ENCODE results near the gene TAGLN2. TPM values are rescaled to one million over a fixed set of nuclear protein-coding genes. Genes with fewer than 3 reads are reported as not detected.

Gene TAGLN2
- total and polyA plus RNA-seq, 10 of the 15 experiments (the other 5 are each of a cell fraction or from before 2014, with no cell fraction given) = 155 to 611 (median 363) TPM

DNA sequence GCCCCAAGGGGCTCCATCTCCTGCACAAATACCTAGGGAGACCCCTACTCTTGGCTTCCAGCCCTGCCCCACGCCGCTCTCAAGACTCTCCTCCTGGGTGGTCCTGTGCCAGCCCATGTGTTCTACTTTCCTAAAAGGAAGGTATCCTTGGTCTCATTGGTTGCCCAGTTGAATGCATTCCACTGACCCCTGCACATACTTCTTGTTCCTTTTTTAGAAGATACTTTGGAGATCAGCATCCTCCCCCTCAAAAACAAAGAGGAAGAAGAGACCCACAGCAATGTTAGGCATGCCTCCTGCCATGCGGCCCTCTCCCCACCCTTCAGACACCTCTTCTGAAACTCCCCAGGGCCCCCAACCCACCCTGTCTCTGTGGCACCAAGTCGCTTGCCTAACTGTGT is 24.7 kb upstream of the TAGLN2 start:
- no peaks in the 10 kb centered on the region for H3K9me3 ChIP-seq (replicated peaks; ENCODE audit: control insufficient read depth, insufficient read depth, low read length)
- POLR2A ChIA-PET = no interaction called here

More for the DNA sequence above, 24.7 kb upstream of the TAGLN2 start:
- H3K9ac ChIP-seq (ENCODE audit: control insufficient read depth, insufficient read depth, low read length) = no peak overlapping the region
- ChIA-PET CTCF (interaction anchor here (1.0 to 2.0 kb wide), 3 partner anchors 14 to 66 kb away, joined by 3 to 6 read pairs (median 3); no protein-coding TSS in a partner anchor), SMC1A (ENCODE audit: uncharacterized antibody, unreplicated experiment) (no interaction called here), RAD21 (ENCODE audit: unreplicated experiment) (no interaction called here)
- no peak for ATAC-seq
- TF ChIP-seq, protein P1, sequence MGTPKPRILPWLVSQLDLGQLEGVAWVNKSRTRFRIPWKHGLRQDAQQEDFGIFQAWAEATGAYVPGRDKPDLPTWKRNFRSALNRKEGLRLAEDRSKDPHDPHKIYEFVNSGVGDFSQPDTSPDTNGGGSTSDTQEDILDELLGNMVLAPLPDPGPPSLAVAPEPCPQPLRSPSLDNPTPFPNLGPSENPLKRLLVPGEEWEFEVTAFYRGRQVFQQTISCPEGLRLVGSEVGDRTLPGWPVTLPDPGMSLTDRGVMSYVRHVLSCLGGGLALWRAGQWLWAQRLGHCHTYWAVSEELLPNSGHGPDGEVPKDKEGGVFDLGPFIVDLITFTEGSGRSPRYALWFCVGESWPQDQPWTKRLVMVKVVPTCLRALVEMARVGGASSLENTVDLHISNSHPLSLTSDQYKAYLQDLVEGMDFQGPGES (IDR thresholded peaks at IDR 0.05) = no peak
- TF ChIP-seq ZBTB11 (CRISPR knock-in tag; IDR thresholded peaks at IDR 0.05) (no peak), NFIC (IDR thresholded peaks at IDR 0.05; ENCODE audit: low read depth, low read length) (no peak), FOXM1 (IDR thresholded peaks at IDR 0.05; ENCODE audit: low read depth, low read length) (no peak), MYC (IDR thresholded peaks at IDR 0.05; ENCODE audit: insufficient read depth, insufficient read length, insufficient replicate concordance, low read length, severe bottlenecking) (no peak), MXI1 (IDR thresholded peaks at IDR 0.05; ENCODE audit: low read depth, low read length) (no peak), POLR2A (IDR thresholded peaks at IDR 0.05; ENCODE audit: low read depth, low read length) (no peak), ASH2L (IDR thresholded peaks at IDR 0.05; ENCODE audit: borderline replicate concordance, low read depth) (no peak), TCF3 (IDR thresholded peaks at IDR 0.05; ENCODE audit: borderline replicate concordance, insufficient read depth, low read depth, low read length) (no peak), RAD21 (IDR thresholded peaks at IDR 0.05; ENCODE audit: insufficient read depth, low read depth, low read length) (no peak), RCOR1 (conservative IDR thresholded peaks at IDR 0.05; ENCODE audit: low read depth, low read length) (no peak)
- TF ChIP-seq, protein P2, sequence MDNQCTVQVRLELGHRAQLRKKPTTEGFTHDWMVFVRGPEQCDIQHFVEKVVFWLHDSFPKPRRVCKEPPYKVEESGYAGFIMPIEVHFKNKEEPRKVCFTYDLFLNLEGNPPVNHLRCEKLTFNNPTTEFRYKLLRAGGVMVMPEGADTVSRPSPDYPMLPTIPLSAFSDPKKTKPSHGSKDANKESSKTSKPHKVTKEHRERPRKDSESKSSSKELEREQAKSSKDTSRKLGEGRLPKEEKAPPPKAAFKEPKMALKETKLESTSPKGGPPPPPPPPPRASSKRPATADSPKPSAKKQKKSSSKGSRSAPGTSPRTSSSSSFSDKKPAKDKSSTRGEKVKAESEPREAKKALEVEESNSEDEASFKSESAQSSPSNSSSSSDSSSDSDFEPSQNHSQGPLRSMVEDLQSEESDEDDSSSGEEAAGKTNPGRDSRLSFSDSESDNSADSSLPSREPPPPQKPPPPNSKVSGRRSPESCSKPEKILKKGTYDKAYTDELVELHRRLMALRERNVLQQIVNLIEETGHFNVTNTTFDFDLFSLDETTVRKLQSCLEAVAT (IDR thresholded peaks at IDR 0.05) = no peak
- TF ChIP-seq, protein P3, sequence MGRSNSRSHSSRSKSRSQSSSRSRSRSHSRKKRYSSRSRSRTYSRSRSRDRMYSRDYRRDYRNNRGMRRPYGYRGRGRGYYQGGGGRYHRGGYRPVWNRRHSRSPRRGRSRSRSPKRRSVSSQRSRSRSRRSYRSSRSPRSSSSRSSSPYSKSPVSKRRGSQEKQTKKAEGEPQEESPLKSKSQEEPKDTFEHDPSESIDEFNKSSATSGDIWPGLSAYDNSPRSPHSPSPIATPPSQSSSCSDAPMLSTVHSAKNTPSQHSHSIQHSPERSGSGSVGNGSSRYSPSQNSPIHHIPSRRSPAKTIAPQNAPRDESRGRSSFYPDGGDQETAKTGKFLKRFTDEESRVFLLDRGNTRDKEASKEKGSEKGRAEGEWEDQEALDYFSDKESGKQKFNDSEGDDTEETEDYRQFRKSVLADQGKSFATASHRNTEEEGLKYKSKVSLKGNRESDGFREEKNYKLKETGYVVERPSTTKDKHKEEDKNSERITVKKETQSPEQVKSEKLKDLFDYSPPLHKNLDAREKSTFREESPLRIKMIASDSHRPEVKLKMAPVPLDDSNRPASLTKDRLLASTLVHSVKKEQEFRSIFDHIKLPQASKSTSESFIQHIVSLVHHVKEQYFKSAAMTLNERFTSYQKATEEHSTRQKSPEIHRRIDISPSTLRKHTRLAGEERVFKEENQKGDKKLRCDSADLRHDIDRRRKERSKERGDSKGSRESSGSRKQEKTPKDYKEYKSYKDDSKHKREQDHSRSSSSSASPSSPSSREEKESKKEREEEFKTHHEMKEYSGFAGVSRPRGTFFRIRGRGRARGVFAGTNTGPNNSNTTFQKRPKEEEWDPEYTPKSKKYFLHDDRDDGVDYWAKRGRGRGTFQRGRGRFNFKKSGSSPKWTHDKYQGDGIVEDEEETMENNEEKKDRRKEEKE (IDR thresholded peaks at IDR 0.05) = no peak
- no peak for DNase-seq (ENCODE audit: low read depth, low spot score)
- intact Hi-C loops (cut with micrococcal nuclease; ENCODE audit: unreplicated experiment) (no loop called here), in situ Hi-C loops (cut with MboI) (no loop called here)
- 22% methylated on average over 4 of the region's 4 CpGs for WGBS (ENCODE audit: insufficient coverage, insufficient replicate concordance, low lambda C conversion rate, missing lambda C conversion rate)
- H2AFZ ChIP-seq (ENCODE audit: control insufficient read depth, low read depth, low read length) = no peak overlapping the region
- H3K4me1 ChIP-seq (ENCODE audit: control insufficient read depth, insufficient read depth, low read length) = no peaks in the 10 kb centered on the region; the same call in 1 of the 2 replicates
- no peak overlapping the region for H3K27ac ChIP-seq (ENCODE audit: control insufficient read depth, insufficient read depth)
- H4K20me1 ChIP-seq (ENCODE audit: control insufficient read depth, insufficient read depth) = no peaks in the 10 kb centered on the region
- BruUV-seq (replicated peaks) = no TSS peak
- no peaks in the 10 kb centered on the region for H3K36me3 ChIP-seq (ENCODE audit: control insufficient read depth in 2 of 2, insufficient read depth in 2 of 2, low read length in 1 of 2)
- no peak overlapping the region for H3K4me2 ChIP-seq (ENCODE audit: control insufficient read depth, insufficient read depth)
- FAIRE-seq = no peak
- H3K79me2 ChIP-seq (ENCODE audit: control insufficient read depth, insufficient read depth, low read length) = no peaks in the 10 kb centered on the region
- peaks cover 5 to 14% of the 10 kb centered on the region in 2 experiments for H3K27me3 ChIP-seq (replicated peaks in 1 of 2; ENCODE audit: control insufficient read depth in 2 of 2, insufficient read depth in 2 of 2, low read length in 1 of 2)
- H3K4me3 ChIP-seq = no peak overlapping the region

Measured in GM12878 (cell line).